ENCODE results near the gene GRAMD1C. TPM values are rescaled to one million over a fixed set of nuclear protein-coding genes. Genes with fewer than 3 reads are reported as not detected.

The GRAMD1C gene
- total and polyA plus RNA-seq, 9 of the 15 experiments (the other 6 are each of a cell fraction or from before 2014, with no cell fraction given), result not detected

- BruUV-seq (replicated peaks), result no TSS peak
- no peak for FAIRE-seq
- no peak overlapping the region for H3K4me2 ChIP-seq (ENCODE audit: insufficient read depth, low read length)
Measured at GRCh38 chr3:113805249-113805648, 33.3 kb upstream of the GRAMD1C start.

More at GRCh38 chr3:113805249-113805648, 33.3 kb upstream of the GRAMD1C start:
- no peaks in the 10 kb centered on the region for H3K9me1 ChIP-seq (ENCODE audit: control insufficient read depth, insufficient read depth, low read length)
- H3K9ac ChIP-seq (ENCODE audit: insufficient read depth in 1 of 2, low read depth in 2 of 2, low read length in 2 of 2), result no peak overlapping the region
- 79% methylated on average over 2 of the region's 3 CpGs for WGBS (ENCODE audit: insufficient coverage, low coverage, missing lambda C conversion rate)
- ChIA-PET POLR2A (interaction anchor here (0.6 kb wide), 1 partner anchor 245 kb away, joined by 4 read pairs; no protein-coding TSS in a partner anchor), CTCF (ENCODE audit: low intra/inter-chr PET ratio) (no interaction called here)
- peaks cover 54% of the 10 kb centered on the region for H3K36me3 ChIP-seq (ENCODE audit: control insufficient read depth, insufficient read depth, low read length)
- H3K27me3 ChIP-seq (ENCODE audit: control insufficient read depth in 2 of 2, insufficient read depth in 2 of 2, low read length in 2 of 2), result no peaks in the 10 kb centered on the region
- no peak overlapping the region for H3K27ac ChIP-seq (ENCODE audit: extremely low read depth, low read depth, low read length)
- DNase-seq (ENCODE audit: extremely low read depth in 1 of 4, low spot score in 3 of 4), result no peak
- H4K20me1 ChIP-seq (replicated peaks; ENCODE audit: control insufficient read depth, insufficient read depth, low read length), result no peaks in the 10 kb centered on the region
- no peaks in the 10 kb centered on the region for H3K4me1 ChIP-seq (replicated peaks in 1 of 2; ENCODE audit: control insufficient read depth in 2 of 2, insufficient read depth in 2 of 2, low read length in 2 of 2)
- H3K4me3 ChIP-seq, result no peak overlapping the region
- intact Hi-C loops (cut with micrococcal nuclease), result no loop called here
- no peak for ATAC-seq
- in situ Hi-C loops (cut with MboI), result no loop called here
- no peaks in the 10 kb centered on the region for H3K79me2 ChIP-seq (ENCODE audit: control insufficient read depth, insufficient read depth, low read length)
- no peaks in the 10 kb centered on the region for H3K9me3 ChIP-seq (replicated peaks; ENCODE audit: control insufficient read depth, insufficient read depth, low read depth, low read length)
- H2AFZ ChIP-seq (ENCODE audit: low read depth, low read length), result no peak overlapping the region
- no peak for TF ChIP-seq HBP1 (CRISPR knock-in tag; IDR thresholded peaks at IDR 0.05)
- TF ChIP-seq LCOR (CRISPR knock-in tag; IDR thresholded peaks at IDR 0.05), result no peak
- no peak for TF ChIP-seq ZNF316 (IDR thresholded peaks at IDR 0.05)
- no peak for TF ChIP-seq FOSL1 (tag; conservative IDR thresholded peaks at IDR 0.05)
- no peak for TF ChIP-seq PTRF (tag; IDR thresholded peaks at IDR 0.05)
- no peak for TF ChIP-seq KAT8 (IDR thresholded peaks at IDR 0.05; ENCODE audit: low read depth)
- no peak for TF ChIP-seq PCBP2 (IDR thresholded peaks at IDR 0.05; ENCODE audit: low read depth, low read length, poor library complexity, severe bottlenecking)
- no peak for TF ChIP-seq ZNF12 (CRISPR knock-in tag; IDR thresholded peaks at IDR 0.05)
- TF ChIP-seq ZFP1 (CRISPR knock-in tag; IDR thresholded peaks at IDR 0.05), result no peak
- no peak for TF ChIP-seq GTF2A2 (tag; IDR thresholded peaks at IDR 0.05)
